ENCODE data around the gene LMF1.
"Not testable (repeated sequence)": the region's sequence is repeated elsewhere in the genome, so short reads cannot be mapped to it uniquely, and the experiment has no call there.

Gene LMF1

GRCh38 chr16:844638-845350 lies 126.0 kb downstream of the LMF1 start:
- no peak for DNase-seq (ENCODE audit: low read depth)

GRCh38 chr16:843771-844170 lies 127.0 kb downstream of the LMF1 start:
- no peak for DNase-seq (ENCODE audit: low read depth)

- DNase-seq (ENCODE audit: low read depth) = no peak
These were observed 127.8 kb downstream of the LMF1 start for GRCh38 chr16:842711-843560.

GRCh38 chr16:842061-842476 lies 128.7 kb downstream of the LMF1 start:
- DNase-seq (ENCODE audit: low read depth) = no peak

GRCh38 chr16:841455-842060 lies 129.2 kb downstream of the LMF1 start:
- DNase-seq (ENCODE audit: low read depth) = no peak

- no peak for DNase-seq (ENCODE audit: low read depth)
These were observed 130.0 kb downstream of the LMF1 start for GRCh38 chr16:840561-841454.

- no peak for DNase-seq (ENCODE audit: low read depth)
These were observed 131.0 kb downstream of the LMF1 start for GRCh38 chr16:839643-840408.

GRCh38 chr16:838741-839140 lies 132.0 kb downstream of the LMF1 start:
- DNase-seq (ENCODE audit: low read depth) = no peak

- not testable (repeated sequence) for DNase-seq (ENCODE audit: low read depth)
These were observed 134.0 kb downstream of the LMF1 start for GRCh38 chr16:836822-837221.

GRCh38 chr16:836221-836620 lies 134.6 kb downstream of the LMF1 start:
- DNase-seq (ENCODE audit: low read depth) = no peak

- no peak for DNase-seq (ENCODE audit: low read depth)
These were observed 135.4 kb downstream of the LMF1 start for GRCh38 chr16:835373-835772.

GRCh38 chr16:833411-833810 lies 137.4 kb downstream of the LMF1 start:
- no peak for DNase-seq (ENCODE audit: low read depth)

- DNase-seq (ENCODE audit: low read depth) = no peak
These were observed 138.0 kb downstream of the LMF1 start for GRCh38 chr16:832652-833336.

- no peak for DNase-seq (ENCODE audit: low read depth)
These were observed 139.0 kb downstream of the LMF1 start for GRCh38 chr16:831571-832413.

- no peak for DNase-seq (ENCODE audit: low read depth)
These were observed 139.8 kb downstream of the LMF1 start for GRCh38 chr16:830871-831570.

- no peak for DNase-seq (ENCODE audit: low read depth)
These were observed 140.5 kb downstream of the LMF1 start for GRCh38 chr16:830107-830870.

GRCh38 chr16:828891-829290 lies 141.9 kb downstream of the LMF1 start:
- no peak for DNase-seq (ENCODE audit: low read depth)

- DNase-seq (ENCODE audit: low read depth) = no peak
These were observed 143.3 kb downstream of the LMF1 start for GRCh38 chr16:827513-827912.
